ENCODE data around the gene FKBP2.

Gene FKBP2

GRCh38 chr11:64237484-64237951 lies 3.4 kb upstream of the FKBP2 start:
- no peak overlapping the region for H3K27ac ChIP-seq

GRCh38 chr11:64238076-64238475 lies 2.8 kb upstream of the FKBP2 start:
- Histone ChIP-seq H3K4me3 (no peak overlapping the region), H3K27ac (no peak overlapping the region), H3K4me1 (peaks cover 7 to 49% (median 41%) of the 10 kb centered on the region in 4 donors), H3K36me3 (peaks cover 6 to 31% (median 16%) of the 10 kb centered on the region in 3 donors), H3K27me3 (no peaks in the 10 kb centered on the region), H3K9me3 (no peaks in the 10 kb centered on the region)
- TF ChIP-seq CTCF (IDR thresholded peaks at IDR 0.05), result no peak
- no peak for DNase-seq
- intact Hi-C loops (cut with DNase I; ENCODE audit: low total_unique reads), result no loop called here

More at GRCh38 chr11:64237484-64237951, 3.4 kb upstream of the FKBP2 start:
- H3K36me3 ChIP-seq, result peaks cover 6 to 29% (median 16%) of the 10 kb centered on the region in 3 donors
- H3K9me3 ChIP-seq, result no peaks in the 10 kb centered on the region
- TF ChIP-seq CTCF (IDR thresholded peaks at IDR 0.05), result no peak
- peaks cover 7 to 48% (median 40%) of the 10 kb centered on the region in 4 donors for H3K4me1 ChIP-seq
- intact Hi-C loops (cut with DNase I; ENCODE audit: low total_unique reads), result no loop called here
- no peak for DNase-seq
- H3K4me3 ChIP-seq, result no peak overlapping the region
- no peaks in the 10 kb centered on the region for H3K27me3 ChIP-seq

GRCh38 chr11:64238999-64239398 lies 1.9 kb upstream of the FKBP2 start:
- Histone ChIP-seq H3K36me3 (peaks cover 6 to 40% (median 16%) of the 10 kb centered on the region in 3 donors), H3K4me1 (peaks cover 7 to 48% (median 38%) of the 10 kb centered on the region in 4 donors), H3K4me3 (no peak overlapping the region), H3K27ac (no peak overlapping the region), H3K27me3 (no peaks in the 10 kb centered on the region), H3K9me3 (no peaks in the 10 kb centered on the region)
- DNase-seq, result no peak
- intact Hi-C loops (cut with DNase I; ENCODE audit: low total_unique reads), result no loop called here
- no peak for TF ChIP-seq CTCF (IDR thresholded peaks at IDR 0.05)

- DNase-seq, result no peak
- Histone ChIP-seq H3K36me3 (peaks cover 6 to 44% (median 16%) of the 10 kb centered on the region in 3 donors), H3K27ac (peak overlapping the region; percentile 87 to 97), H3K4me1 (peaks cover 7 to 53% (median 42%) of the 10 kb centered on the region in 4 donors), H3K4me3 (peak overlapping the region; percentile 62 to 98), H3K9me3 (no peaks in the 10 kb centered on the region), H3K27me3 (no peaks in the 10 kb centered on the region)
- intact Hi-C loops (cut with DNase I; ENCODE audit: low total_unique reads), result no loop called here
- TF ChIP-seq CTCF (IDR thresholded peaks at IDR 0.05), result no peak
Measured at GRCh38 chr11:64239662-64240434, 1.0 kb upstream of the FKBP2 start.

GRCh38 chr11:64241241-64241490 lies 271 bp downstream of the FKBP2 start:
- Histone ChIP-seq H3K4me3 (peak overlapping the region; percentile 62 to 98), H3K27me3 (no peaks in the 10 kb centered on the region), H3K9me3 (no peaks in the 10 kb centered on the region), H3K36me3 (peaks cover 6 to 44% (median 11%) of the 10 kb centered on the region in 3 donors), H3K4me1 (peaks cover 0 to 54% (median 40%) of the 10 kb centered on the region in 4 donors), H3K27ac (peak overlapping the region; percentile 87 to 97)
- intact Hi-C loops (cut with DNase I; ENCODE audit: low total_unique reads), result no loop called here
- no peak for TF ChIP-seq CTCF (IDR thresholded peaks at IDR 0.05)
- DNase-seq, result peak; percentile 99 to 100

All from tibial artery (tissue), 4 donors.